WTC11 (cell line): ENCODE data around the gene PTPRK. TPM values are rescaled to one million over a fixed set of nuclear protein-coding genes. Genes with fewer than 3 reads are reported as not detected.
A peak's percentile ranks its signal among the peaks of the same experiment; 100 is the strongest.

Source experiments
- ATF6 ChIP-seq: sonication (generic); formaldehyde crosslinking; IDR thresholded peaks from 2 replicates; pipeline ENCODE4 v1.8.1; 2023; ENCODE audit warnings: mild to moderate bottlenecking, missing genetic modification reagents
- CTCF ChIP-seq: fragments of 200-600 bp; IDR thresholded peaks from 2 replicates; pipeline ENCODE4 v1.8.0; 2022; ENCODE audit warnings: antibody characterized with exemption
- ELF4 ChIP-seq: sonication (generic); formaldehyde crosslinking; IDR thresholded peaks from 2 replicates; pipeline ENCODE4 v1.8.1; 2022; ENCODE audit warnings: low read depth, mild to moderate bottlenecking, moderate library complexity, missing genetic modification reagents
- FOXP1 ChIP-seq: sonication (generic); formaldehyde crosslinking; IDR thresholded peaks from 2 replicates; pipeline ENCODE4 v1.8.0; 2022; ENCODE audit warnings: missing genetic modification reagents, mild to moderate bottlenecking, moderate library complexity, borderline replicate concordance
- GABPB1 ChIP-seq: sonication (generic); formaldehyde crosslinking; IDR thresholded peaks from 2 replicates; pipeline ENCODE4 v1.8.1; 2023; ENCODE audit warnings: mild to moderate bottlenecking, missing genetic modification reagents
- HMGA2 ChIP-seq: fragments of 250-450 bp; sonication (Bioruptor Pico); IDR thresholded peaks from 2 replicates; pipeline ENCODE4 v1.4.0; 2021; ENCODE audit warnings: mild to moderate bottlenecking, moderate library complexity
- IRF1 ChIP-seq: sonication (generic); formaldehyde crosslinking; IDR thresholded peaks from 2 replicates; pipeline ENCODE4 v1.8.0; 2023; ENCODE audit warnings: missing genetic modification reagents
- JAZF1 ChIP-seq: fragments of 250-450 bp; sonication (Bioruptor Pico); IDR thresholded peaks from 2 replicates; pipeline ENCODE4 v1.9.0; 2021; ENCODE audit warnings: moderate library complexity, mild to moderate bottlenecking, inconsistent platforms
- MAX ChIP-seq: sonication (generic); formaldehyde crosslinking; IDR thresholded peaks from 2 replicates; pipeline ENCODE4 v1.8.0; 2022; ENCODE audit warnings: mild to moderate bottlenecking, missing genetic modification reagents
- MXD4 ChIP-seq: fragments of 250-450 bp; sonication (Bioruptor Pico); IDR thresholded peaks from 2 replicates; pipeline ENCODE4 v1.8.0; 2021; ENCODE audit warnings: mild to moderate bottlenecking, moderate library complexity, borderline replicate concordance
- NR2C2 ChIP-seq: sonication (generic); formaldehyde crosslinking; IDR thresholded peaks from 2 replicates; pipeline ENCODE4 v1.8.0; 2022; ENCODE audit warnings: mild to moderate bottlenecking, missing genetic modification reagents
- OVOL2 ChIP-seq: fragments of 250-450 bp; sonication (Bioruptor Pico); IDR thresholded peaks from 2 replicates; pipeline ENCODE4 v1.9.0; 2021; ENCODE audit warnings: mild to moderate bottlenecking, borderline replicate concordance
- SMAD3 ChIP-seq: sonication (generic); formaldehyde crosslinking; IDR thresholded peaks from 2 replicates; pipeline ENCODE4 v1.8.0; 2022; ENCODE audit warnings: missing genetic modification reagents, mild to moderate bottlenecking, borderline replicate concordance
- USF1 ChIP-seq: sonication (generic); formaldehyde crosslinking; IDR thresholded peaks from 2 replicates; pipeline ENCODE4 v1.8.0; 2022; ENCODE audit warnings: mild to moderate bottlenecking, missing genetic modification reagents
- USF2 ChIP-seq: sonication (generic); formaldehyde crosslinking; IDR thresholded peaks from 2 replicates; pipeline ENCODE4 v1.8.1; 2023; ENCODE audit warnings: mild to moderate bottlenecking, missing genetic modification reagents, moderate library complexity
- ZBTB21 ChIP-seq: sonication (generic); formaldehyde crosslinking; IDR thresholded peaks from 2 replicates; pipeline ENCODE4 v1.8.1; 2023; ENCODE audit warnings: mild to moderate bottlenecking, missing genetic modification reagents, borderline replicate concordance
- ZNF138 ChIP-seq: sonication (generic); formaldehyde crosslinking; conservative IDR thresholded peaks from 2 replicates; pipeline ENCODE4 v1.8.1; 2022; ENCODE audit warnings: mild to moderate bottlenecking, moderate library complexity, missing genetic modification reagents
- ZNF263 ChIP-seq: sonication (generic); formaldehyde crosslinking; IDR thresholded peaks from 2 replicates; pipeline ENCODE4 v1.8.1; 2022; ENCODE audit warnings: low read depth, mild to moderate bottlenecking, moderate library complexity, missing genetic modification reagents
- ZNF396 ChIP-seq: fragments of 250-450 bp; sonication (Bioruptor Pico); IDR thresholded peaks from 2 replicates; pipeline ENCODE4 v1.8.0; 2021; ENCODE audit warnings: mild to moderate bottlenecking, moderate library complexity, borderline replicate concordance
- ZNF512 ChIP-seq: sonication (generic); formaldehyde crosslinking; IDR thresholded peaks from 2 replicates; pipeline ENCODE4 v1.8.1; 2022; ENCODE audit warnings: missing genetic modification reagents, borderline replicate concordance
- total RNA-seq: library from RNA; stranded (reverse); gene quantifications from 3 replicates; pipeline ENCODE4 v1.2.3, GENCODE V29; 2021
- TF ChIP-seq, protein P1 (sequence below): fragments of 250-450 bp; sonication (Bioruptor Pico); IDR thresholded peaks from 2 replicates; pipeline ENCODE4 v1.9.0; 2021; ENCODE audit warnings: mild to moderate bottlenecking
- TF ChIP-seq, protein P2 (sequence below): sonication (generic); formaldehyde crosslinking; IDR thresholded peaks from 2 replicates; pipeline ENCODE4 v1.8.1; 2022; ENCODE audit warnings: mild to moderate bottlenecking, missing genetic modification reagents, moderate library complexity, borderline replicate concordance
- TF ChIP-seq, protein P3 (sequence below): sonication (generic); formaldehyde crosslinking; IDR thresholded peaks from 2 replicates; pipeline ENCODE4 v1.8.0; 2023; ENCODE audit warnings: mild to moderate bottlenecking, missing genetic modification reagents

PTPRK gene
- total RNA-seq, 1 experiment from 2014 or later: 44.8 TPM

DNA sequence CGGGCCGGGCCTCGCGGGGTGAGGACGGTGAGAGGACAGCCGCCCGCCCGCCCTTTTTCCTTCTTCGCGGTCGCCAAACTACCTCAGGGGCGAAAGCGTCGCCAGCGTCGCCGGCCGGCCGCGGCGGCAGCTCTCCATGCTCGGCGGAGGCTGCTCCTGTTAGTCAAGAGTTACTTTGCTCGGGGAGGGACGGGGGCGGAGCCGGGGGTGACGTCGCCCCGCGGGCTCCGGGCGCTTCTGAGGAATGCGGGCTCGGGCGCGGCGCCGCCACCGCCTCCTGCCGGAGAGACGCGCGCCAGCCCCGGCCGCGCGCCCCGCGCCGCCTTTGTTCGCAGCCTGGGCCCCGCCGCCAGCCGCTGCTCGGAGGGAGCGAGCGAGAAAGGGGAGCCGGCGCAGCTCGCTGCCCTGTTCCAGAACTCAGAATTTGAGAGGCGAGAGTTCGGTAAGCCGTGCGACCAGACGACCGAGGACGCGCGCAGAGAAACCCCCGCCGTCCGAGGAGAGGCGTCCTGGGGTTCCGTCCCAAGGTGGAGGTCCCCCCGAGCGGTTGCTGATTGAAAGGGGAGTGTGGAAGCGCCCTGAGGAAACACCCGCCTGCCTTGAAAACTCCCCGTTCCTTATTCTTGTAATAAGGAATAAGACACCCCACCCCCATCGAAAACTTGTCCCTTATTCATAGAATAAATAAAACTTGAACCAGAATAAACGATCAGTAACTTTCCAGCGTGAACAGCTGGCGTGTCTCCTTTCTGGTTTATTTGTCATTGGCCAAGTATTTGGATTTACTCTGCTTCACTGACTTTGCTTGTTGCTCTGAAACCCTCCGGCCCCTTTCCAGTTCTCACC, at the start of gene PTPRK (continued):
- no peak for TF ChIP-seq ZNF512 (CRISPR knock-in tag)
- peak; percentile 61; the same call in 1 of the 2 replicates for TF ChIP-seq MAX (CRISPR knock-in tag)
- TF ChIP-seq ZBTB21 (CRISPR knock-in tag): no peak
- TF ChIP-seq USF2: no peak
- 0 out of 2 replicates have a peak, but pooled peaks have one; percentile 31 for TF ChIP-seq IRF1
- TF ChIP-seq, protein P1, sequence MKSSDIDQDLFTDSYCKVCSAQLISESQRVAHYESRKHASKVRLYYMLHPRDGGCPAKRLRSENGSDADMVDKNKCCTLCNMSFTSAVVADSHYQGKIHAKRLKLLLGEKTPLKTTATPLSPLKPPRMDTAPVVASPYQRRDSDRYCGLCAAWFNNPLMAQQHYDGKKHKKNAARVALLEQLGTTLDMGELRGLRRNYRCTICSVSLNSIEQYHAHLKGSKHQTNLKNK: no peak
- TF ChIP-seq OVOL2 (CRISPR knock-in tag): no peak
- peak; percentile 62; the same call in 1 of the 2 replicates for TF ChIP-seq GABPB1
- TF ChIP-seq SMAD3: no peak
- 0 out of 2 replicates have a peak, but pooled peaks have one; percentile 17 for TF ChIP-seq ATF6 (CRISPR knock-in tag)
- TF ChIP-seq ZNF396 (CRISPR knock-in tag): no peak
- no peak; the same call in 1 of the 2 replicates for TF ChIP-seq FOXP1 (CRISPR knock-in tag)
- TF ChIP-seq ZNF138 (CRISPR knock-in tag): no peak
- TF ChIP-seq USF1: no peak
- TF ChIP-seq ZNF263: no peak
- TF ChIP-seq HMGA2 (CRISPR knock-in tag): no peak
- no peak for TF ChIP-seq ELF4 (CRISPR knock-in tag)
- no peak for TF ChIP-seq CTCF
- TF ChIP-seq MXD4 (CRISPR knock-in tag): no peak
- TF ChIP-seq, protein P2, sequence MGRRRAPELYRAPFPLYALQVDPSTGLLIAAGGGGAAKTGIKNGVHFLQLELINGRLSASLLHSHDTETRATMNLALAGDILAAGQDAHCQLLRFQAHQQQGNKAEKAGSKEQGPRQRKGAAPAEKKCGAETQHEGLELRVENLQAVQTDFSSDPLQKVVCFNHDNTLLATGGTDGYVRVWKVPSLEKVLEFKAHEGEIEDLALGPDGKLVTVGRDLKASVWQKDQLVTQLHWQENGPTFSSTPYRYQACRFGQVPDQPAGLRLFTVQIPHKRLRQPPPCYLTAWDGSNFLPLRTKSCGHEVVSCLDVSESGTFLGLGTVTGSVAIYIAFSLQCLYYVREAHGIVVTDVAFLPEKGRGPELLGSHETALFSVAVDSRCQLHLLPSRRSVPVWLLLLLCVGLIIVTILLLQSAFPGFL (CRISPR knock-in tag): no peak
- no peak for TF ChIP-seq JAZF1 (CRISPR knock-in tag)
- TF ChIP-seq, protein P3, sequence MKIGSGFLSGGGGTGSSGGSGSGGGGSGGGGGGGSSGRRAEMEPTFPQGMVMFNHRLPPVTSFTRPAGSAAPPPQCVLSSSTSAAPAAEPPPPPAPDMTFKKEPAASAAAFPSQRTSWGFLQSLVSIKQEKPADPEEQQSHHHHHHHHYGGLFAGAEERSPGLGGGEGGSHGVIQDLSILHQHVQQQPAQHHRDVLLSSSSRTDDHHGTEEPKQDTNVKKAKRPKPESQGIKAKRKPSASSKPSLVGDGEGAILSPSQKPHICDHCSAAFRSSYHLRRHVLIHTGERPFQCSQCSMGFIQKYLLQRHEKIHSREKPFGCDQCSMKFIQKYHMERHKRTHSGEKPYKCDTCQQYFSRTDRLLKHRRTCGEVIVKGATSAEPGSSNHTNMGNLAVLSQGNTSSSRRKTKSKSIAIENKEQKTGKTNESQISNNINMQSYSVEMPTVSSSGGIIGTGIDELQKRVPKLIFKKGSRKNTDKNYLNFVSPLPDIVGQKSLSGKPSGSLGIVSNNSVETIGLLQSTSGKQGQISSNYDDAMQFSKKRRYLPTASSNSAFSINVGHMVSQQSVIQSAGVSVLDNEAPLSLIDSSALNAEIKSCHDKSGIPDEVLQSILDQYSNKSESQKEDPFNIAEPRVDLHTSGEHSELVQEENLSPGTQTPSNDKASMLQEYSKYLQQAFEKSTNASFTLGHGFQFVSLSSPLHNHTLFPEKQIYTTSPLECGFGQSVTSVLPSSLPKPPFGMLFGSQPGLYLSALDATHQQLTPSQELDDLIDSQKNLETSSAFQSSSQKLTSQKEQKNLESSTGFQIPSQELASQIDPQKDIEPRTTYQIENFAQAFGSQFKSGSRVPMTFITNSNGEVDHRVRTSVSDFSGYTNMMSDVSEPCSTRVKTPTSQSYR (CRISPR knock-in tag): no peak
- no peak for TF ChIP-seq NR2C2
